HG03575 (cell line): ENCODE measurements around the gene MIA2.
"Not testable (repeated sequence)": the region's sequence is repeated elsewhere in the genome, so short reads cannot be mapped to it uniquely, and the experiment has no call there.

Experiments used
- ATAC-seq: cut with Tn5 transposase; IDR thresholded peaks from one replicate; pipeline ENCODE4 v1.9.1; 2021; ENCODE audit not compliant: unreplicated experiment, insufficient number of reproducible peaks, low FRiP score; ENCODE audit errors: extremely low read depth

MIA2 gene

DNA sequence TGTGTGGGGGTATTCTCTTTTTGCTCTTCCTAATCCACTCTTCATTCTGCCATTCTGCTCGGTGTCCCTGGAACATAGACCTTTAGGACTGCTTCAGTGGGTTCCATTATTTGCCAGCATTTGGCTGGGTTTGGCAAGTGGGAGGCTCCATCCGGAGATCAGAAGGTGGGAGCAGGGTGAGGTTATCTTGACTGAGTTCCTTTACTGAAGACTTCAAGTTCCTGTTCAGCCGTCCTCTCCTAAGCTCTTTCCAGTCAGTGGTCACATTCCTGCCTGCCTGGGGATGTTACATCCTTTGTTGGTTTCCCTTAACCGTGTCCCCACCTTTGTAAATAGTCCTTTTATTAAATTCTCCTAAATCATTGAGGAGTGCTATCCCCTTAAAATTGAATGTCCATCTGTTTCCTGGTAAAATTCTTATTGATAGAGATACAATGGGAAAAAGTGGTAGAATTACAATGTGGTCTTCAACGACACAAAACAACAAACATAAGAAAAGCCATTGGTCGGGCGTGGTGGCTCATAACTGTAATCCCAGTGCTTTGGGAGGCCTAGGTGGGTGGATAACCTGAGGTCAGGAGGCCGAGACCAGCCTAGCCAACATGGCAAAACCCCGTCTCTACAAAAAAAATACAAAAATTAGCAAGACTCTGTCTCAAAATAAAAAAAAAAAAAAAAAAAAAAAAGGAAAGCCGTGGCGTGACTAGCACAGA, 5.0 kb upstream of the MIA2 start:
- no peak for ATAC-seq

- ATAC-seq = no peak
Observed at GRCh38 chr14:39229222-39229543, 4.5 kb upstream of the MIA2 start.

DNA sequence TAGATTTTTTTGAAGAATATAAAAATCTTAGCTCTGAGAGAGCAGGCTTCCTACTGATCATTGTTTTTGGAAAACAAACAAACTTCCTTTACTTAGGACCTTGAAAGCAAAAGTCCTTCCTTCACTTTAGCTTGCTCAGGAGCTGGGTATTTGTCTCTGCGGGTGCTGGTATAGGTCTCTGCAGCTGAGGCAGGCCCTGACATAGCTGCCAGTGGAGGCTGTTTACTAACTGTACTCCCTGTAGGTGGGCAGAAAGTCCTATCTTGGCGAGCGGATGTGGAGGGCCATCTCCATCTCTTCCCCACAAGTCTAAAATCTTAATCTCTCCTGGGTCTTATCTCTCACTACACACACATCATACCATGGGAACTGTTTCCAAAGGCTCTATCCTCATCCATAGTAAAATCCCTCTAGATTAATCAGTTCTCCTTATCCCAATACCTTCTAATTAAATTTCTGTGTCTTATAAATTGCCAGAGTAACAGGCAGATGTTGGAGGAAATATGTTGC, 4.1 kb upstream of the MIA2 start:
- no peak for ATAC-seq

DNA sequence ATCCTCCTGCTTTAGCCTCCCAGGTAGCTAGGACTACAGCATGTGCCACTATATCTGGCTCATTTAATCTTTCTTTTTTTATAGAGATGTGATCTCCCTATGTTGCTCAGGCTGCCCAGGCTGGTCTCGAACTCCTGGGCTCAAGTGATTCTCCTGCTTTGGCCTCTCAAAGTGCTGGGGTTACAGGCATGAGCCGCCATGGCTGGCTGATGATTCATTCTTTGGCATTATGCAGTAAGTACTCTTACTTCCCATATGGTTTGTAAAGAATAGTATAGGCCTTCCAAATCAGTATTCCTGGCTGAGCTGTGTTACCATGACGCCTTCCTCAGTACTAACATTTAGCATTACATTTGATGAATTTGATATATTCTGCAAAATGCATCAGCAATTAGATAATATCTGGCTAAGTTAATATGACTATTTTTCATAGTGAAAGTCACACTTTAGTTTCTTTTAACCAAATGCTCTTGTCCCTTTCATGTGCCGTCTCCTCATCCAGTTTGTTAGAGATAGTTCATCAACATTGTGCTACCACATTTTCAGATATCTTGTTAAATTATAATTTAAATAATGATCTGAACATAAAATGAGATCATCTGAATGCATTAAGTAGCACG, 3.2 kb upstream of the MIA2 start:
- ATAC-seq = no peak

DNA sequence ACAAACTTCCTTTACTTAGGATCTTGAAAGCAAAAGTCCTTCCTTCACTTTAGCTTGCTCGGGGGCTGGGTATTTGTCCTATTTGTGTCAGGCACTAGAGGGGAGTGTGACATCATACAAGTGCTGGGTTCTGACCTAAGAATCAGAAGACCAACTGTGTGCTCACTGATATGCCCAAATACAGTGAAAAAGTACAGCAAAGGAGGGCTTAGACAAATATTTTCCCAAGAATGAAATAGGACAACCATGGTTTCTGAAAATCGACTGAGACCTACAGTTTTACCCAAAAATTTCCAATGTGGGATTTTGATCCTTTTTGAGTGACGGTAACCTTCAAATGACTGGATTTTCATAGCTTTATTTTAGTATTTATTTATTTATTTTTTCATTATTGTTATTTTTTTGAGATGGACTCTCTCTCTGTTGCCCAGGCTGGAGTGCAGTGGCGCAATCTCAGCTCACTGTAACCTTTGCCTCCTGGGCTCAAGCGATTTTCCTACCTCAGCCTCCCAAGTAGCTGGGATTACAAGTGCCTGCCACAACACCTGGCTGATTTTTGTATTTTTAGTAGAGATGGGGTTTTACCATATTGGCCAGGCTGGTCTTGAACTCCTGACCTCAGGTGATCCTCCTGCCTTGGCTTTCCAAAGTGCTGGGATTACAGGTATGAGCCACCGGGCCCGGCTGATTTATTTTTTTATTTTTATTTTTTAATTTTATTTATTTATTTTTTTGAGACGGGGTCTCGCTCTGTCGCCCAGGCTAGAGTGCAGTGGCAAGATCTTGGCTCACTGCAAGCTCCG, 1.8 kb upstream of the MIA2 start:
- ATAC-seq = not testable (repeated sequence)

GRCh38 chr14:39232554-39233415, 930 bp upstream of the MIA2 start:
- no peak for ATAC-seq

DNA sequence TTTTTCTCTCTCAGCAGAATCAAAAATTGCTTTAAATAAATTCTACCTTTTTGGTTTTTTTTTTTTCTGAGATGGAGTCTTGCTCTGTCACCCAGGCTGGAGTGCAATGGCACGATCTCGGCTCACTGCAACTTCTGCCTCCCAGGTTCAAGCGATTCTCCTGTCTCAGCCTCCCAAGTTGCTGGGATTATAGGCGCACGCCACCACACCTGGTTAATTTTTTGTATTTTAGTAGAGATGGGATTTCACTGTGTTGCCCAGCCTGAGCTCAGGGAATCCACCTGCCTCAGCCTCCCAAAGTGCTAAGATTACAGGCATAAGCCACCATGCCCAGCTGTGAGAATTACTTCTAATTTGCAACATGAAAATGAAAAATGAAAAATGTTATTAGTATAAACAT, 1.3 kb downstream of the MIA2 start:
- not testable (repeated sequence) for ATAC-seq

DNA sequence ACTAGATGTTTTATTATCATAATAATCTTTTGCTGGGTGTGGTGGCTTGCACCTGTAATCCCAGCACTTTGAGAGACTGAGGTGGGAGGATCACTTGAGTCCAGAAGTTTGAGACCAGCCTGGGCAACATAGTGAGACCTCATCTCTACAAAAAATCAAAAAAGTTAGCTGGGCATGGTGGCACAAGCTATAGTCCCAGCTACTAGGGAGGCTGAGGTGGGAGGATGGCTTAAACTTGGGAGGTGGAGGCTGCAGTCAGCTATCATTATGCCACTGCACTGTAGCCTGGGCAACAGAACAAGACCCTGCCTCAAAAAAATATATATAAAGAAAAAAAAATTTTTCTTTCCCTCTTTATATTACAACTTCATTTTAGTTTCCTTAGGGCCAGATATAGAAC, 1.8 kb downstream of the MIA2 start:
- ATAC-seq = not testable (repeated sequence)

DNA sequence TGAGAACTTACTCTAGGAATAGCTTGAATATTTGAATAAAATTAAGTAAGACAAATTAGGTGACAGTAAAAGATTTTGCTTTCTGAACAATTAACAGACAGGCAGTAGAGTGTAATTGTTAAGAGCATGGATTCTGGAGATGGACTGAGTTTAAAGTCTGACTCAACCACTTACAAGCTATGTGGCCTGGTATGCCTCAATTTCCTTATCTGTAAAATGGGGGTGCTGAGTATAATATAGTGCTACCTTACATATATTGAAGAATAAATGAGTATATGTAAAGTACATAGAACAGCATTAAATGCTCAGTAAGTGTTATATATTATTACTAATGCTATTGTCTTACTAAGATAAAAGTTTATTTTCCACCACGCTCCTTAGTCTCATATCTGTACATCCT, 7.1 kb downstream of the MIA2 start:
- no peak for ATAC-seq

DNA sequence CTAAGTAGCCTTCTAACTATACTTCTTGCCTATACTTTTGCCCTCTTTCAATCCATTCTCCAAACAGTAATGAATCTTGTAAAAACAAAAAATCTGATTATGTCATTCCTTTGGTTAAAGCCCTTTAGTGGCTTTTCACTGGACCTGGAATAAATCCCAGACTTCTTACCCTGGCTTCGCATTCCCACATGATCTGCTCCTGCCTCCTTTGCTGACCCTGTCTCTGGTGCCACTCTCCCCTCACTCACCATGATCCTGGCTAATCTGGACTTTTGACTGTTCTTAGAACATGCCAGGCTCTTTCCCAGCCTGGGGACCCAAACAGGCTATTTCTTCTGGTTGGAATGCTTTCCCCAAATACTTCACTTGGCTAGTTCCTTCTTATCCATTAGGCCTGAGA, 7.9 kb downstream of the MIA2 start:
- ATAC-seq = no peak

DNA sequence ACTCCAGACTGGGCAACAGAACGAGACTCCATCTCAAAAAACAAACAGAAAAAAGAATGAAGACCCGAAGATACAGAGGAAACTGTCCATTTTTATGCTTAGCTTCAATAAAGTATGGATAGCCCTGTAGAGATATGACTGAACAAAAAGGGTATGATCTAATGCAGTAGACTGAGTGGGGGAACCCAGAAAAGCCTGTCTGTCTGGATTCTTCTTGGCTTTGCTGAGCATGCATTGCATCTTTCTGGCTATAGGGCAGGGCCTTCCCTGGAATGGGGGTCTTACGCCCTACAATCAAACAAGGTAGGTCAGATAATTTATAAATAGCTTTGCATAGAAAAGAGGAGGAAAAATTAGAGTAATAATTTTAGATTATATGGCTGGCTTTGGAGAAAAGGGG, 10.1 kb downstream of the MIA2 start:
- no peak for ATAC-seq

GRCh38 chr14:39246618-39247017, 12.9 kb downstream of the MIA2 start:
- no peak for ATAC-seq

- ATAC-seq = no peak
Observed at GRCh38 chr14:39247256-39247655, 13.5 kb downstream of the MIA2 start.

- ATAC-seq = no peak
Observed at GRCh38 chr14:39251547-39251946, 17.8 kb downstream of the MIA2 start.

GRCh38 chr14:39257388-39257787, 23.7 kb downstream of the MIA2 start:
- not testable (repeated sequence) for ATAC-seq

DNA sequence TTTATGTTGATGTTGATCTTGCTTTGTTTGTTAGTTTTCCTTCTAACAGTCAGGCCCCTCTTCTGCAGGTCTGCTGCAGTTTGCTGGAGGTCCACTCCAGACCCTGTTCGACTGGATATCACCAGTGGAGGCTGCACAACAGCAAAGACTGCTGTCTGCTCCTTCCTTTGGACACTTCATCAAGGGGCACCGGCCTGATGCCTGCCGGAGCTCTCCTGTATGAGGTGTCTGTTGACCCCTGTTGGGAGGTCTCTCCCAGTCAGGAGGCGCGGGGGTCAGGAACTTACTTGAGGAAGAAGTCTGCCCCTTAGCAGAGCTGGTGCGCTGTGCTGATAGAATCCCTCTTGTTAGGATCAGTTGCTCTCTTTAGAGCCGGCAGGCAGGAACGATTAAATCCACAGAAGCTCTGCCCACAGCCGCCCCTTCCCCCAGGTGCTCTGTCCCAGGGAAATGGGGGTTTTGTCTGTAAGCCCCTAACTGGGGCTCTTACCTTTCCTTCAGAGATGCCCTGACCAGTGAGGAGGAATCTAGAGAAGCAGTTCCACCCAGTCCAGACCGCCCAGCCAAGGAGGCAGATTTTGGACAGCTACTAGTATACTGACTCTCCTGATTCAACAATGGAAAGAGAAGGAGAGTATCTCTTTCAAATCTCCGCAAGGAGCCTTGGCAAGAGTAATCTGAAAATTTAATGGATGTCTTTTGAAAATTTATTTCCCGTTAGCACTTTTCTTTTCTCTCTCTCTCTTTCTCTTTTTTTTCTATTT, 25.2 kb downstream of the MIA2 start:
- ATAC-seq = no peak

GRCh38 chr14:39260161-39260560, 26.4 kb downstream of the MIA2 start:
- ATAC-seq = not testable (repeated sequence)

DNA sequence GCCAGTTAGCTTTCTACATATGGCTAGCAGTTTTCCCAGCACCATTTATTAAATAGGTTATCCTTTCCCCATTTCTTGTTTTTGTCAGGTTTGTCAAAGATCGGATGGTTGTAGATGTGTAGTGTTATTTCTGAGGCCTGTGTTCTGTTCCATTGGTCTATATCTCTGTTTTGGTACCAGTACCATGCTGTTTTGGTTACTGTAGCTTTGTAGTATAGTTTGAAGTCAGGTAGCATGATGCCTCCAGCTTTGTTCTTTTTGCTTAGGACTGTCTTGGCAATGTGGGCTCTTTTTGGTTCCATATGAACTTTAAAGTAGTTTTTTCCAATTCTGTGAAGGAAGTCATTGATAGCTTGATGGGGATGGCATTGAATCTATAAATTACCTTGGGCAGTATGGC, 28.5 kb downstream of the MIA2 start:
- ATAC-seq = not testable (repeated sequence)
